ENCODE data around the gene RTP3. TPM values are rescaled to one million over a fixed set of nuclear protein-coding genes. Genes with fewer than 3 reads are reported as not detected.
"Not testable (repeated sequence)": the region's sequence is repeated elsewhere in the genome, so short reads cannot be mapped to it uniquely, and the experiment has no call there.

Gene RTP3
- polyA plus RNA-seq, 1 of the 3 experiments (the other 2 are of a cell fraction) = not detected

DNA sequence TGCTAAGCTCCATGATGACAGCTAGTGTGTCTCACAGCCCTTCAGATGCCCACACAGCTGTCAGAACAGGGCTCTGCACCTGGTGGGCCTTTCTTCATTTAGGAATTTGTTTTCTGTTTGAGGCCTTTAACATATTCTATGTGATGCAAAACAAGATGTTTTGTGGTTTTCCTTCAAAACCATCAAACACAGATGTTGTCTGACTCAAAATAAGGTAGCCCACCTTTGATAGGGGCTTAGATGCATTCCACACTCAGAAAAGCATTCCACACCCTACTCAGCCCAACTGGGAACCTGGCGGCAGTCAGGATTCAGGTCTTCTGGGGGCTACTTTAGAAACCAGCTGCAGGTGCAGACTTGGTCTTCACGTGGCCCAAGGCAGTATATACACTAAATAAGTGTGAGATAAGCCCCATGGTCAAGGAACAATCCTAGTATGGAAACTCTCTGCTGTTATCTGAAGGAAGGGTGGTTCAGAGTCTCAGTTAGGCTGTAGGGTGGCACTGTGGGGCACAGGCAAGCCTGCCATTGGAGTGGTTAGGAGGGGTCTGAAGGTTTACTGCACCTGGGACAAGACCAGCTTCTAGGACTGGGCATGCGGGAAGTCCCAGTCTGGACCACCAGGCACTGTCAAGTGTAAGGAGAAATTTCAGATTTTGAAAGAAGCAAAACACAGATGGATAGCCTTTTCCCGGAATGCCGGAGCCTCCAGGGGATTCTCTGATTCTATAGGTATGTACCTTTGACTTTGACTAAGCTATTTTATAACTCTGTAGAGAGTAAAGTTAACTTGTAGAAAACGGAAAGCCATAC lies 48.2 kb downstream of the RTP3 start:
- no peak overlapping the region for H3K27ac ChIP-seq (ENCODE audit: low read depth in 2 of 2, low read length in 1 of 2)
- H3K9me3 ChIP-seq = no peaks in the 10 kb centered on the region
- H3K4me2 ChIP-seq = no peak overlapping the region
- no peaks in the 10 kb centered on the region; a peak in 1 of 4 replicates for H3K4me1 ChIP-seq (ENCODE audit: control insufficient read depth in 1 of 2, insufficient read depth in 2 of 2, low read depth in 1 of 2, low read length in 1 of 2)
- peaks cover 4% of the 10 kb centered on the region; the same call in 1 of the 2 replicates for H3K27me3 ChIP-seq (ENCODE audit: insufficient read depth)
- CTCF ChIA-PET = interaction anchor here (1.2 to 1.8 kb wide), 2 partner anchors 12 to 57 kb away, joined by 6 to 7 read pairs; no protein-coding TSS in a partner anchor
- POLR2A ChIA-PET = no interaction called here
- TF ChIP-seq FOXM1 (IDR thresholded peaks at IDR 0.05; ENCODE audit: low read depth) (no peak), MXI1 (IDR thresholded peaks at IDR 0.05; ENCODE audit: low read depth, low read length) (no peak), YY1 (IDR thresholded peaks at IDR 0.05; ENCODE audit: low read depth) (no peak), POLR2AphosphoS5 (IDR thresholded peaks at IDR 0.05; ENCODE audit: low read depth, low read length) (no peak), ELF1 (IDR thresholded peaks at IDR 0.05) (no peak), TAF1 (IDR thresholded peaks at IDR 0.05; ENCODE audit: borderline replicate concordance, low read depth, low read length) (no peak)
- TF ChIP-seq, protein P1, sequence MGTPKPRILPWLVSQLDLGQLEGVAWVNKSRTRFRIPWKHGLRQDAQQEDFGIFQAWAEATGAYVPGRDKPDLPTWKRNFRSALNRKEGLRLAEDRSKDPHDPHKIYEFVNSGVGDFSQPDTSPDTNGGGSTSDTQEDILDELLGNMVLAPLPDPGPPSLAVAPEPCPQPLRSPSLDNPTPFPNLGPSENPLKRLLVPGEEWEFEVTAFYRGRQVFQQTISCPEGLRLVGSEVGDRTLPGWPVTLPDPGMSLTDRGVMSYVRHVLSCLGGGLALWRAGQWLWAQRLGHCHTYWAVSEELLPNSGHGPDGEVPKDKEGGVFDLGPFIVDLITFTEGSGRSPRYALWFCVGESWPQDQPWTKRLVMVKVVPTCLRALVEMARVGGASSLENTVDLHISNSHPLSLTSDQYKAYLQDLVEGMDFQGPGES (IDR thresholded peaks at IDR 0.05; ENCODE audit: low read depth, low read length) = no peak
- TF ChIP-seq, protein P2, sequence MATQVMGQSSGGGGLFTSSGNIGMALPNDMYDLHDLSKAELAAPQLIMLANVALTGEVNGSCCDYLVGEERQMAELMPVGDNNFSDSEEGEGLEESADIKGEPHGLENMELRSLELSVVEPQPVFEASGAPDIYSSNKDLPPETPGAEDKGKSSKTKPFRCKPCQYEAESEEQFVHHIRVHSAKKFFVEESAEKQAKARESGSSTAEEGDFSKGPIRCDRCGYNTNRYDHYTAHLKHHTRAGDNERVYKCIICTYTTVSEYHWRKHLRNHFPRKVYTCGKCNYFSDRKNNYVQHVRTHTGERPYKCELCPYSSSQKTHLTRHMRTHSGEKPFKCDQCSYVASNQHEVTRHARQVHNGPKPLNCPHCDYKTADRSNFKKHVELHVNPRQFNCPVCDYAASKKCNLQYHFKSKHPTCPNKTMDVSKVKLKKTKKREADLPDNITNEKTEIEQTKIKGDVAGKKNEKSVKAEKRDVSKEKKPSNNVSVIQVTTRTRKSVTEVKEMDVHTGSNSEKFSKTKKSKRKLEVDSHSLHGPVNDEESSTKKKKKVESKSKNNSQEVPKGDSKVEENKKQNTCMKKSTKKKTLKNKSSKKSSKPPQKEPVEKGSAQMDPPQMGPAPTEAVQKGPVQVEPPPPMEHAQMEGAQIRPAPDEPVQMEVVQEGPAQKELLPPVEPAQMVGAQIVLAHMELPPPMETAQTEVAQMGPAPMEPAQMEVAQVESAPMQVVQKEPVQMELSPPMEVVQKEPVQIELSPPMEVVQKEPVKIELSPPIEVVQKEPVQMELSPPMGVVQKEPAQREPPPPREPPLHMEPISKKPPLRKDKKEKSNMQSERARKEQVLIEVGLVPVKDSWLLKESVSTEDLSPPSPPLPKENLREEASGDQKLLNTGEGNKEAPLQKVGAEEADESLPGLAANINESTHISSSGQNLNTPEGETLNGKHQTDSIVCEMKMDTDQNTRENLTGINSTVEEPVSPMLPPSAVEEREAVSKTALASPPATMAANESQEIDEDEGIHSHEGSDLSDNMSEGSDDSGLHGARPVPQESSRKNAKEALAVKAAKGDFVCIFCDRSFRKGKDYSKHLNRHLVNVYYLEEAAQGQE (IDR thresholded peaks at IDR 0.05; ENCODE audit: low read depth, low read length) = no peak
- WGBS (ENCODE audit: low lambda C conversion rate) = 67% methylated on average over 6 of the region's 6 CpGs
- H3K9ac ChIP-seq = no peak overlapping the region
- H3F3A ChIP-seq (replicated peaks; ENCODE audit: insufficient read depth) = no peaks in the 10 kb centered on the region
- DNase-seq = no peak
- no peaks in the 10 kb centered on the region for H3K9me2 ChIP-seq
- H3K79me2 ChIP-seq (ENCODE audit: insufficient read depth) = no peaks in the 10 kb centered on the region
- H3K4me3 ChIP-seq (ENCODE audit: low read depth in 2 of 2, low read length in 1 of 2) = no peak overlapping the region
- no peak overlapping the region for H2AFZ ChIP-seq (ENCODE audit: low read depth)
- H3K36me3 ChIP-seq (replicated peaks in 1 of 2; ENCODE audit: control insufficient read depth in 1 of 2, insufficient read depth in 2 of 2, low read length in 1 of 2) = no peaks in the 10 kb centered on the region
- H4K20me1 ChIP-seq (ENCODE audit: insufficient read depth) = no peaks in the 10 kb centered on the region

DNA sequence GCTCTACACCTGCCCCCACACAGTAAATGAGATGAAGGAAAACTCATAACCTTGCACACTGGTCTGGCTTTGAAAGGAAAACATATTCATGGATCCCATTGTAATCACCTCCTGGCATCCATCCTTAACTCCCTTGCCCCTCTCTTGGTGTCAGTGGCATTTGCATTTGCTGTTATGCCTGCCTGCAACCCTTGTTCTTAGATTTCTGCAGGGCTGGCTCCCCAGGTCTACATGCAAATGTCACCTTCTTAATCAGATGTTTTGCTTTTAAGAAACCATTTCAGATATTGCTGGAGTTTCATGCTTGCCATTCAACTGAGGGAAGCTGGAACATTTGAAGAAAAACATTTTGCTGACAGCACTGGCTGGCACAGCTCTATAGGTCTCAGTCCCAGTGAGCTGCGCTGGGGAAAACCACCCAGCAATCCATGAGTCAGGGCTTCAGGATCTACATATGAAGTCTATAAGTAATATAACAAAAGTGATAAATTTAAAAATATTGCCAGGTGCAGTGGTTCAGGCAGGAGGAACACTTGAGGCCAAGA lies 49.2 kb downstream of the RTP3 start:
- H3K9ac ChIP-seq = no peak overlapping the region
- H4K20me1 ChIP-seq (ENCODE audit: insufficient read depth) = no peaks in the 10 kb centered on the region
- no peak for DNase-seq
- H2AFZ ChIP-seq (ENCODE audit: low read depth) = no peak overlapping the region
- no peak overlapping the region for H3K27ac ChIP-seq (ENCODE audit: low read depth in 2 of 2, low read length in 1 of 2)
- H3K27me3 ChIP-seq (ENCODE audit: insufficient read depth) = peaks cover 4% of the 10 kb centered on the region; the same call in 1 of the 2 replicates
- 43% methylated on average over 1 of the region's 1 CpG for WGBS (ENCODE audit: low lambda C conversion rate)
- no peaks in the 10 kb centered on the region; a peak in 1 of 4 replicates for H3K4me1 ChIP-seq (ENCODE audit: control insufficient read depth in 1 of 2, insufficient read depth in 2 of 2, low read depth in 1 of 2, low read length in 1 of 2)
- ChIA-PET POLR2A (no interaction called here), CTCF (interaction anchor here (1.7 to 1.8 kb wide), 2 partner anchors 11 to 58 kb away, joined by 7 to 8 read pairs; no protein-coding TSS in a partner anchor)
- H3K36me3 ChIP-seq (replicated peaks in 1 of 2; ENCODE audit: control insufficient read depth in 1 of 2, insufficient read depth in 2 of 2, low read length in 1 of 2) = no peaks in the 10 kb centered on the region
- H3K9me2 ChIP-seq = no peaks in the 10 kb centered on the region
- no peak for TF ChIP-seq RXRA (IDR thresholded peaks at IDR 0.05; ENCODE audit: borderline replicate concordance, low read depth)
- no peak for TF ChIP-seq EP300 (IDR thresholded peaks at IDR 0.05; ENCODE audit: borderline replicate concordance in 1 of 2, low read depth in 1 of 2, low read length in 1 of 2)
- no peak for TF ChIP-seq FOXM1 (IDR thresholded peaks at IDR 0.05; ENCODE audit: low read depth)
- no peak for TF ChIP-seq CHD2 (IDR thresholded peaks at IDR 0.05; ENCODE audit: low read length, partially characterized antibody)
- no peak for TF ChIP-seq POLR2AphosphoS5 (IDR thresholded peaks at IDR 0.05; ENCODE audit: low read depth, low read length)
- no peak for TF ChIP-seq ELF1 (IDR thresholded peaks at IDR 0.05)
- no peak for TF ChIP-seq JUND (IDR thresholded peaks at IDR 0.05)
- no peak for TF ChIP-seq MEF2A (IDR thresholded peaks at IDR 0.05; ENCODE audit: borderline replicate concordance, low read depth)
- no peak for TF ChIP-seq TAF1 (IDR thresholded peaks at IDR 0.05; ENCODE audit: borderline replicate concordance, low read depth, low read length)
- TF ChIP-seq NRF1 (IDR thresholded peaks at IDR 0.05; ENCODE audit: low read depth, low read length) = no peak
- no peaks in the 10 kb centered on the region for H3F3A ChIP-seq (replicated peaks; ENCODE audit: insufficient read depth)
- H3K9me3 ChIP-seq = no peaks in the 10 kb centered on the region
- H3K4me3 ChIP-seq (ENCODE audit: low read depth in 2 of 2, low read length in 1 of 2) = no peak overlapping the region
- no peaks in the 10 kb centered on the region for H3K79me2 ChIP-seq (ENCODE audit: insufficient read depth)
- H3K4me2 ChIP-seq = no peak overlapping the region

DNA sequence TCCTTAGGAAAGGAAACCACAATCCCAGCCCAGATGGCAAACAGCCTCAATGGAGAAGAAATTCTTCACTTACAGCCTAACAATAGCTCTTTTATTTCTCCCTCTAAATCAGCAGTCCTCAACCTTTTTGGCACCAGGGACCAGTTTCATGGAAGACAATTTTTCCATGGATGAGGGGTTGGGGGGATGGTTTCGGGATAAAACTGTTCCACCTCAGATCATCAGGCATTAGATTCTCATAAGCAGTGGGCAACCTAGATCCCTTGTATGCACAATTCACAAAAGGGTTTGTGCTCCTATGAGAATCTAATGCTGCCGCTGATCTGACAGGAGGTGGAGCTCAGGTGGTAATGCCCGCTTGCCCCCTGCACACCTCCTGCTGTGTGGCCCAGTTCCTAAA lies 50.8 kb downstream of the RTP3 start:
- H4K20me1 ChIP-seq (ENCODE audit: insufficient read depth); H3K4me2 ChIP-seq; H3K9ac ChIP-seq; DNase-seq; H3K79me2 ChIP-seq (ENCODE audit: insufficient read depth); H3F3A ChIP-seq (replicated peaks; ENCODE audit: insufficient read depth); H3K4me1 ChIP-seq (ENCODE audit: control insufficient read depth in 1 of 2, insufficient read depth in 2 of 2, low read depth in 1 of 2, low read length in 1 of 2); POLR2A ChIA-PET; H3K4me3 ChIP-seq (ENCODE audit: low read depth in 2 of 2, low read length in 1 of 2); H3K27ac ChIP-seq (ENCODE audit: low read depth in 2 of 2, low read length in 1 of 2); H3K27me3 ChIP-seq (ENCODE audit: insufficient read depth); H3K36me3 ChIP-seq (replicated peaks in 1 of 2; ENCODE audit: control insufficient read depth in 1 of 2, insufficient read depth in 2 of 2, low read length in 1 of 2); H3K9me2 ChIP-seq; H3K9me3 ChIP-seq; H2AFZ ChIP-seq (ENCODE audit: low read depth): not testable (repeated sequence)
- WGBS (ENCODE audit: low lambda C conversion rate) = 57% methylated on average over 3 of the region's 3 CpGs
- CTCF ChIA-PET = interaction anchor here (1.3 to 3.1 kb wide), 5 partner anchors 9 to 60 kb away, joined by 4 to 18 read pairs (median 8); no protein-coding TSS in a partner anchor
